HG03460 (cell line): ENCODE results near the gene PLEKHM1.

Source experiments
- ATAC-seq: cut with Tn5 transposase; IDR thresholded peaks from one replicate; pipeline ENCODE4 v1.9.1; 2021; ENCODE audit not compliant: unreplicated experiment

The PLEKHM1 gene

GRCh38 chr17:45402916-45403315 lies 87.6 kb downstream of the PLEKHM1 start:
- no peak for ATAC-seq

GRCh38 chr17:45398800-45399199 lies 91.7 kb downstream of the PLEKHM1 start:
- no peak for ATAC-seq

GRCh38 chr17:45397796-45398195 lies 92.7 kb downstream of the PLEKHM1 start:
- no peak for ATAC-seq

DNA sequence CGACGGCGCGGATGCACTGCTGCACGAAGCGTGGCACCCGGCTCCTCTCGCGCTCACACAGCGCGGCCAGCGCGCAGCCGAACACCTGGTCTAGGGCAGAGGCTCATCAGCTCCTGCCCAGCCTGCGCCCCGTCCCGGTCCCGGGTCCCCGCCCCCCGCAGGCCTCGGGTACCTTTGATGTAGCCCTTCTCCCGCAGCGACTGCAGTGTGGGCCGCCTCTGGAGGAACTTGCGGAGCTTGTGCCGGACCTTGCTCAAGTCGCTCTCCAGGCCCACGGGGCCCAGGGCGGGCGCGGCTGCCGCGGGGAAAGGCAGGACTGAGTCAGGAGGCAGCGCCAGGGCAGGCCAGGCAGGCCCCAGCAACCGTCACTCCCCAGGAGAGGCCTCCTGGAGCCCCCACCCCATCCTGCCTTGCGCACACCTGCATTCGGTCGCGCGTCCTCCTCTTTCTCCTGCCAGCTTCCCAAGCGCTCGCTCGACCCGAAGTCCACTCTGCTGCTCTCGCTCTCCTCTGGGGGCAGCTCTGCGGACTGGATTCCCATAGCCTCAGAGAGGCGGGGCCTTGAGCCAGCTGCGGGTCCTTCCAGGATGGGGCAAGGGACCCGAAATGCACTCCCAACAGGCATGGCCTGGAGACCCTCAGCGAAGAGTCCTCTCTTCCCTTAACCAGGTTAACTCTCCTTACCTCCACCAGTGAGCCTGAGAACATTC lies 93.9 kb downstream of the PLEKHM1 start:
- ATAC-seq = no peak

DNA sequence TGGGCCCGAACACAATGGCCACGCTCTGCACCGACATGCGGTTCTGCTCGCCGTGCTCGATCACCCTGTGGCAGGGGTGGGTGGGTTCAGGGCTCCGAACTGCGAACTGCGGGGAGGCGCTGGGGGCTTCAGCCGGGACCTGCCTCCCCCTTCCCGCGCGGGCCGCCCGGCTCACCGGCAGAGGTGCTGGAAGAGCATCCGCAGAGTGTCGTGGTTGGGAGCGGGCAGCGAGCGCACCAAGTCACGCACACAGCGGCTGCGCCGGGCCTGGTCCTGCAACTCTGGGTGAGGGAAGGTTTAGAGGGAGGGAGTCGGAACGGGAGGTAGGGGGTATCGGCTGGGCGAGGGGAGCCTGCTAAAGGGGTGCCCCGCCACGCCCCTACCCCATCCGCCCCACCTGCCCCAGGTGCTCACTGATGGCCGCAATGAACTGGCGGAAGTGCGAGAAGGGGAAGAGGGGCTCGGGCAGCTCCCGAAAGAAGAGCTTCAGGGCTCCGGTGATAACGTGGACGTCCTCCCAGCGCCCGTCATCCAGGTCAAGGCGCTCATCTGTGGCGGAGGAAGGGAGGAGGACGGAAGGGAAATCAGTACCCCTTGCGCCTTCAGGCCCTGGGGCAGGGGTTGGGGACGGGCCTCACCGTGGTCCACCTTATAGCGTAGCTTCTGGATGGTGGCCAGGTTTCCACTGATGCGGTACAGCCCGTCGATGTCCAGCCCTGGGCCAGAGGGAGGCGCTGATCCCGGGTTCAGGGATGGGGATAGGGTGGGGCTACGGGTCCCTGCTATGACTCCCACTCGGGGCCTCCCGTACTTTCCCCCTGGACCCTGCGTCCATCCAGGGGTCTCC lies 94.7 kb downstream of the PLEKHM1 start:
- ATAC-seq = no peak

GRCh38 chr17:45394913-45395568 lies 95.5 kb downstream of the PLEKHM1 start:
- ATAC-seq = no peak

DNA sequence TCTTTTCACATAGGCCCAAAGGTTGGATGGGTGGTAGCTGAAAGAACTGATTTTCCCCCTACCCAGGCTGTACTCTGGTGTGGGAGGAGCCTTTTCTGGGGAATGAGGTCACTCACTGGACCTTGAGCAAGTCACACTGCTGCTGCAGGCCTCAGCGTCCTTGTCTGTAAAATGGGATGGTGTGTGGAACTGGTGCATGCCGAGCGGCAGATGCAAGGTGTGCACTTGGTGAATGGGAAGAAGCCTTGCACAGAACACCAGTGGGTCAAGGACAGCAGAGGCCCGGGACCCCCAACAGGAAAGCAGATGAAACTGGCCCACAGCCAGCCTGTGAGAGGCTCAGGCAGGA lies 96.0 kb downstream of the PLEKHM1 start:
- ATAC-seq = no peak

DNA sequence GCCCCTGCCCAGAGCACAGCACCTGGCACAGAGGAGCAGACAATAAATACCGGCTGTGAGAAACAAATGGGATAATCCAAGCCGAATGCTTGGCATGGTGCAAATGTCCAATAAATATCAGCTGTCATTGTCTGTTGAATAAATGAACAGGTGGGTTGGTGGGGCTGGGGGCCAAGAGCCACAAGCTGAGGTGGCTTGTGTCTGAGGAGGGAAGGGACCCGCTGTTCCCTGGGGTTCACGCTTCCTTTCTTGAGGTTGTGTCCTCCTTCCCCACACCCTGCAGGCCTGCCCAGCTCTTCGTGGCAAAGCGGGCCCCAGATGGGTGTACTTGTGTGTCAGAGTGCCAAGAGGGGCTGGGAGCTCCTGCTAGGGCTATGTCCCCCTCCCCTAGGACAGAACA lies 96.4 kb downstream of the PLEKHM1 start:
- no peak for ATAC-seq

DNA sequence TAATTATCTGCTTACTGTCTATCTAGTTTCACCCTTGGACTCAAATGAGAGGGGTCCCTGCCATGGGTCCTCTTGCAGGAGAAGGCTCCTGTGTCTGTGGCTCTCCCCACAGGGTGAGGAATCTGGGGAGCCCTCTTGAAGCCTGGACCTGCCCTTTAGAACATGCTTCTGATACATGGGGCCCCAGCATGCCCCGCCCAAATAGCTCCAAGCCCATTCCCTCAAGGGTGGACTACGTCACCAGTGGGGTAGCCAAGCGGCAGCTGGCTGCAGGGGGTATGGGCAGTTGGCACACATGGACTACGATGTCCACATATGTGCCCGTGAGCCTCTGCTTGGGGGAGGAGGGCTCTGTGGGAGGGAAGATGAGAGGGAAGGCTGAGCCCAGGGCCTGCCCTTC lies 97.1 kb downstream of the PLEKHM1 start:
- ATAC-seq = no peak

DNA sequence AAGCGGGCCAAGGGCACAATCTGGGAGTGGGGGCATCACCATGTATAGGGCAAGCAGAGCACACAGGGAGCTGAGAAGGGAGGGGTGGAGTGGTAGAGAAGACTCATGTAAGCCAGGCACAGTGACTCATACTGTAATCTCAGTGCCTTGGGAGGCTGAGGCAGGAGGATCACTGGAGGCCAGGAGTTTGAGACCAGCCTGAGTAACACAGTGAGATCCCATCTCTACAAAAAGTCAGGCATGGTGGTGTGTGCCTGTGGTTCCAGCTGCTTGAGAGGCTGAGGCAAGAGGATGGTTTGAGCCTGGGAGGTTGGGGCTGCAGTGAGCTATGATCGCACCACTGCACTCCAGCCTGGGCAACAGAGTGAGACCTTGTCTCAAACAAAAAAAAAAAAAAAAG lies 98.6 kb downstream of the PLEKHM1 start:
- no peak for ATAC-seq

GRCh38 chr17:45391291-45391690 lies 99.2 kb downstream of the PLEKHM1 start:
- ATAC-seq = no peak

DNA sequence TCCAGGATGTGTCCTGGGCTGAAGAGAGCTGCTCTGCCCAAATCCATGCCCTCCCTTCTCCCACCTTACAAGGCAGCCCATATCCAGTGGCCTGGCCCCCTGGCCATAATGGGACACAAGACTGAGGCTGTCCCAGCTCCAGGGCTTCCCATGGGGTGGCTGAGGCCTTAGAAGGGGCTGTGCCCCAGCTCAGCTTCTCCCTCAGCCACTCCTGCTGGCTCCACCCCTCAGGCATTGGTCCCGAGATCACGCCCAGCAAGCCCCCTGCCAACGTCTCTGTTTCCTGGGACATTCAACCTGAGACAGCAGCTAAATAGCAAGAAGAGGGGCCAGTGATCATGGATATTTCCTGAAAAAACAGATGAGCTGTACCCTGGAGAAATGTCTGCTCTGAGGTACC lies 101.2 kb downstream of the PLEKHM1 start:
- no peak for ATAC-seq

DNA sequence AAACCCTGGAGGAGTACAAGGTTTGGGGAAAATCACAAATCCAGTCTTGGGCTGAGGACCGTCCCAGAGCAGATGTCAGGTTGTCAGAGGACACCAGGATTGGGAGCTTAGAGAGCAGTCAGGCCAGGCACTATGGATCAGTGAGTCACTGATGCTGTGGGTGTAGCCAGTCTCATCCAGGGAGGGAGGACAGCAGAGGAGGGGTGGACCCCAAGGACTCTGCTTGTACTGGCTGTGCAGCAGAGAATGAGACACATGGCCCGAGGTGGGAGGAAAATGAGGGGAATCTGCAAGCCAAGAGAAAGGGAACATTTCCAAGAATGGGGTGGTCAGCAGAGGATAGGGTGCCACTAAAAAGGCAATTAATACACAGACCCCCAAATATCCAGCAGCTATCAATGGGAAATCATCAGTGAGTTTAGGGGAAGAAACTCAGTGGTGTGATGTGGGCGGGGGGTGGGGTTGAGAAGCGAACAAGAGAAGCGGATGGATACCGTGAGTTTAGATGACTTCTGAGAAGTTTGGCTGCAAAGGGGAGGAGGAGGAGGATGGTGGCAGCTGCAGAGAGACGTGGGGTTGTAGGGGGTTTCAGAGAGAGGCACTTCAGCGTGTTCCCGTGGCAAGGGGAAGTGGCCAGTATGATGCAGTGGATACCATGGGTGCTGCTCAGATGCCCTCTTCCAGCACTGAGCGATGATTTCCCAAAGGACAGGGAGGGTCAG lies 101.8 kb downstream of the PLEKHM1 start:
- no peak for ATAC-seq

DNA sequence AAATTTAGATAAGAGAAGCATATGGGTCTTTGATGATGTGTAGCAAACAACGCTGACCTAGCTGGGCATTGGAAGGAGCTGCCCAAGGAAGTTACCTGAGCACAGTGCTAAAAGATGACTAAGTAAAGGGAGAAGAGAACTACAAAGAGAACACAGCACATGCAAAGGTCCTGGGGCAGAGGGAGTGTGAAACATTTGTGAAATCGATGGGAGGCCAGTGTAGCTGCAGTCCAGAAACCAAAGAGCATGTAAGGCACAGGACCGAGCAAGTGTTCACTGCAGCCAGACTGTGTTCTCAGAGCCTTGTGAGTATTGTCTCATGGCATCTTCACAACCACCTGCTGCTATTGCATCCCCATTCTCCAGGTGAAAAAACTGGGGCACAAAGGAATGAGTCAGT lies 102.8 kb downstream of the PLEKHM1 start:
- no peak for ATAC-seq

DNA sequence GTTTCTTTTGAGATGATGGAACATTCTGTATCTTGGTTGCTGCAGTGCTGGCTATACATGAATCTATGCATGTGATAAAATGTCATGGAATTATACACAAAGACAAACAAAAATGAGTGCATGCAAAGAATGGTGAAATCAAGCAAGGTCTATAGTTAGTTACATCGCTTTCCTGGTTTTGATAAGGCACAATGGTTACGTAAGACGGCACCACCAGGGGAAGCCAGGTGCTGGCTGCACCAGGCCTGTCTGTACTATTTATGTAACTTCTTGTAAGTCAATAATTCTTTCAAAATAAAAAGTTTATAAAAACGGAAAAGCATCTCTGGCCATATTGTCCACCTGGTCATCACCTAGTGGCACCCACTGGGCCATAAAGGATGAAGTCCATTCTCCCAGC lies 104.3 kb downstream of the PLEKHM1 start:
- ATAC-seq = no peak
